CD4-positive, alpha-beta T cell treated with Interleukin-21 for 1 hour (primary cell): Measurements from ENCODE around the gene SORCS2.

Experiments used
- DNase-seq: peaks from one replicate; pipeline ENCODE4 v3.0.0-alpha.2; 2020

Gene SORCS2

GRCh38 chr4:7708238-7708637, 515.9 kb downstream of the SORCS2 start:
- DNase-seq: no peak

DNA sequence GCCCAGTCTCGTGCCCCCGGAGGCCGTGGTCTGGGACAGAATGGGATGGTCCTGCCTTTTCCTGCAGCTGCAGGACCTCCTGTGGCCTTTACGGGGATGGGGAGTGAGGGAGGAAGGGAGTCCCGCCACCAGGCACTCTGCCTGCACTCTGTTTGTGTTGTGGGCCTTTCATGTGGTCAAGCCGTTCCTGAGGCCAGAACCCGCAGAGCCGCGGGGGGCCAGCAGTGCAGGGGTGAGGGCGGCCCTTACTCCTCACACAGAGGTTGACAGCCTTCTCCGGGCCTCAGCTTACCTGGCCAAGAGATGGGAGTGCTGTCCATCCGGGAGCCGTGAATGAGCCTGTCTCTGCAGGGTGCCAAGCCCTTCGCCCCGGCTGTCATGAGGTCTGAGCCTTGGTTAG, 516.6 kb downstream of the SORCS2 start:
- no peak for DNase-seq

DNA sequence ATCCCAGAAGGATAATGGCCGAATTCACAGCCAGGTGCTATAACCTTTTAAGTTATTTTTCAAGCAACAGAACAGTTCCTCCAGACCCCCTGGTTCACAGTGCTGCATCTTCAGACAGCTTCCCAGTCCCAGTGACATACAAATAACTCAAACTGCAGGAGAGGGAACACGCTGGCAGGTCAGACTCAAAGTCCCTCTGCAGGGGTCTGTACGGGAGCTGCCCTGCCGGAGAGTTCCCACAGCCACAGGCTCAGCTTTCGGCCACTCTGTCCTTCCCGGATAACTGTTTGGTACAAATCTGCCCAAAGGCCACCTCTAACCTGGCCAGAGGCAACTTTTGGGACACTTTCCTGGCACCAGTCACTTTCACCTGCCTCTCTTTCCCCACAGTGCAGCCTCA, 517.1 kb downstream of the SORCS2 start:
- DNase-seq: no peak

GRCh38 chr4:7710126-7710525, 517.8 kb downstream of the SORCS2 start:
- no peak for DNase-seq

DNA sequence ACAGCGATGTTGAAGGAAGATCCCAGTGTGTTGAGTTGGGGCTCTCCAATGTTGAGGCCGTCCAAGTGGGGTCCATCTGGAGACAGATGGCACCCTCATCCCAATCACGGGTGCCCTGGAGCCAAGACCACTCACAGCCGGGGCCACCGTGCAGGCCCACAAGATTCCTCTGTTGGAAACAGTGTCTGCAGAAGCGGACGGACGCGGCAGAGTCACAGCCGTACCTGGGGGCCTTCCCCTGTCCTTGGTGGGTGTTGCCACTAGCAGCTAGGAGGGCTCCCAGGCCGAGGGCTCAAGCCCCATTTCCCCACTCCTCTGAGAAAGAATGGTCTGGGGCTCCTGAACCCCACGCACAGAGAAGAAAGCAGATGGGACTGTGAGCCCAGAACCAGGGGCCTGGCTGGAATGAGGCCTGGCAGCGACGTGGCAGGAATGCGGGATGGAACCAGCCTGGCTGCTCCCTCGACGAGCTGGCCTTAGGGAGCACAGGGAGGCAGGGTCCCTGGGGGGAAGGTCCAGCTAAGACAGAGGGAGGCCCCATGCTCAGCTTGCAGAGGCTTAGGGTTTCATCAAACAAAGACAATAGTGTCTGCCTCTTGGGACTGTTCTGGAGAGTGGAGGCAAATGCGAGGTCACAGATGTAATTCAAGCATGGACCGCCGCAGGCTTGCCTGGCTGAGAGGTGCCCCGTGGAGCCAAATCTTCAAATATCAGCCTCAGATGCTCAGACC, 518.4 kb downstream of the SORCS2 start:
- DNase-seq: no peak

DNA sequence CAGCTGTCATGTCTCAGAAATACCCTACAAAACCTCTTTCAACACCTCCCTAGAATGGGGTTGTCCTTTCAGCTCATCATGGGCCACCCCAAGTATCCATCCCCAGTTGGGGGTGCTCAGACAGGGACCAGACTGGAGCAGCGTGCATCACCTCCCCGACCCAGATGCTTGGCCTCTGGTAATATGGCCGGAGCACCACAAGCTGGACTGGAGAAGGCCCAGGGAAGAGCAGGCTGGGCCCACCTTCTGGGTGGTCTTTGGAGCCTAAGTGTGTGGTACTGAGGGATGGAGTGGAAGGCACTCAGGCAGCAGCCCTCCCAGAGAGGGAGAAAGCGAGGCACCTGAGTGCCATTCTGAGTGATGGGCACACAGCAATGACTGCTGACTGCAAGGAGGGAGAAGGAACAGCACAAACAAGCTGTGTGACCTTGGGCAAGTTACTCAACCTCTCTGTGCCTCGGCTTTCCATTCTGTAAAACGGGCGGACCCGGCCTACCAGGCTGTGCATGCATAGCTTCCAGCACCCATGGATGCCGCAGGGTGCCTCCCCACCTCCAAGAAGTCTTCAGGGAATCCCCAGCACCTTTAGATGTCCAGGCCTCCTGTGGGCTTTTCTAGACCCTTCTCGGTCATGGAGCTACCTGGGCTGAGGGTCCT, 519.1 kb downstream of the SORCS2 start:
- no peak for DNase-seq

DNA sequence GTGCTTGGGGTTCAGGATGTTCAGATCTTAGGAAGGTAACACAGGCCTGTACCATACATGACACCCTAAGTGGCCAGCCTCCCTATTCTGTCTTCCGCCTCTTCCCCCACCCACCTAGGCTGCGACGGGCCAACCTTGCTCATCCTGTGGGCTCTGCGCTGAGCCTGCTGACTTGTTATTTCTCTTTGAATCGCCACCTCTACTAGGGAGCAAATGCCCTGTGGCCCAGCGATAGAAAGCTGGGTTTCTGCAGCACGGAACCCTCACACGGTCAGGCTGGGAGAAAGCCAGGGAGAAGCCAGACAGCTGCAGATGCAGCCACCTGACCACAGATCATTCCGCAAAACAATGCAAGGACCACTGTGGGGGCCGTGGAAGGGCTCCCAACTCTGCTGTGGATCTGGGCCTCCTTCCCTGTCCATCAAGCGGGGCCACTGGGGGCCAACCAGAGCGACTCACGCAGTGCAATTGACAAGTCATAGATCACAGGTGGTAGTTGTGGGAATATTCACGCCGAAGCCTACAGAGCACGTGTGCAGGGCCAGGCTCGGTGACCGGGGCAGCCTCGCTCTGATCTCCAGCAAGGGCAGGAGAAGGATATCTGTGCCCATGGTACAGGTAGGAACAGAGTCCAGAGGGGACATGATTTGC, 519.8 kb downstream of the SORCS2 start:
- DNase-seq: no peak

DNA sequence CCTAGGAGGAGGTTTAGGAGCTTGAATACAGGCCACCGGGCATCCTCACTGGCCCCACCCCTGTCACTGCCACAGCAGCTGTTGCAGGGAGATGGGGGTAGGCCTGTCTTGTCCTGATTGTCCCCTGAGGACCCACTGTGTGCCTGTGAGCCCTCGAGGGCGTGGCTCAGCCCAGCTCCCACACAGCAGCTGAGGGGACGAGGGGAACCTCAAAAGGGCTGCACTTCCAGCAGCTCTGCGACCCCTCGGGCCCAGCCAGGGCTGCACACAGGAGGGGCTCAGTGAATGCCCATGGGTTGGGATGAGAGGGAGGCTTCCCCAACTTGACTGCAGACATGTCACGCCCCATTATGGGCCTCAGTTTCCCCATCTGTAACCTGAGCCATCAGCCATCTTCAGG, 521.4 kb downstream of the SORCS2 start:
- no peak for DNase-seq

GRCh38 chr4:7714176-7714575, 521.8 kb downstream of the SORCS2 start:
- DNase-seq: no peak

DNA sequence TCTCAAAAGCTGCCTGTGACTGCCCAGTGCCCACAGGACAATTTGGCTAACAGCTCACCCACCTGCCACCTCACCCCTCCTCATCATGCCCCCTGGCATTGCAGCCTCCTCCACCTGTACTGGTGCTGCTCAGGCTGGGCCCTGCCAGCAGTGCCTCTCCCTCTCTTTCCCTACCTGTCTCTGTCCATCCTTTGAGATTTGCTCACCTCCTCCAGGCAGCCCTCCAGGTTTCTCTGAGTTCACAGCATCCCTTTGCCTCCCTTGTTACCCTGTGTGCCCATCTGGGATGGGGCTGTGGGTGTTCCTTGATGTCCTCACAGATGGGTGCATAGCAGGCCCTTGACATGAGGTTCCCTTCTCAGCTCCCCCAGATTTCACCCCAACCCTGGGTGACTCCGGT, 522.4 kb downstream of the SORCS2 start:
- DNase-seq: no peak

GRCh38 chr4:7715271-7716009, 523.1 kb downstream of the SORCS2 start:
- no peak for DNase-seq

DNA sequence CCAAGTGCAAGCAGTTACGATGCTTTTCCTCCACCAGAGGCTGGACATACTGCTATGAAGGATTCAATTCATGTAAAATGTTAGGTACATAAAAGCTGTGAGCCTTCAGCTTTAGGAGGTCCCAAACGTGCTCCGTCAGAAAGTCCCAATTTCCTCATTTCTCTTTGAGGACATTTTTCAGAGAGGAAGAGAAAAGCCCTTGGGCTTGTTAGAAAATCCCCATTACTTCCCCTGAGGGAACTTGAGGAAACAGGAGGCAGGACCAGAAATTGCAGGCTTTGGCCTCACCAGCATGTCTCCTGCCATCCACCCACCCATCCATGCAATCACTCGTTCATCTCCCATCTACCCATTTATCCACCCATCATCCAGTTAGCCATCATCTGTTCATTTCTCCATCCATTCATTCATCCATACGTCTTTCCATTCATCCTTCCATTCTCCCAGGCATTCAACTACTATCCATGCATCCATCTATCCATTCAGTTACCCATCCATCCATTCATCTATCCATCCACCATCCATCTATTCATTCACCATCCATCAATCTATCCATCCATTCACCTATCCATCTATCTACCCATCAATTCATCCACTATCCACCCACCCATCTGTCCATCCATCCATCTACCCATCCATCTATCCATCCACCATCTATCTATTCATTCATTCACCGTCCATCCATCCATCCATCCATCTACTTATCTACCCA, 523.8 kb downstream of the SORCS2 start:
- DNase-seq: no peak

DNA sequence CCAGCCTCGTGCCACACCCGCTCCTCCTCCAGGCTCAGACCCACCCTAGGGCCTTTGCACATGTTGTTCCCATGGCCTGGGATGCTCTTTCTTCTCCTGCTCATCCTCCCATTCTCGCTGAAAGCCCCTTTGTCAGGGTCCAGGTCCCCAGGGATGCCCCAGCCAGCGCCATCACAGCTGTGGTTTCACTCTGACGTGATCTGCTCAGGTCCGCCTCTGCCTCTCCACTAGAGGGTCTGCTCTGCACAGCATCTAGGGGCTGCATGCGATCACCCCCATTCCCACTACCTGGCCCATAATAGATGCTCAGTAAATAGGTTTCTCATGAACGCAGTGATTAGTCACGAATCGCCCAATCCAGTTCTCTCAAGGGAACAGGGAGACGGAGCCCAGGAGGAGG, 524.8 kb downstream of the SORCS2 start:
- DNase-seq: no peak

GRCh38 chr4:7717946-7718490, 525.7 kb downstream of the SORCS2 start:
- DNase-seq: no peak

DNA sequence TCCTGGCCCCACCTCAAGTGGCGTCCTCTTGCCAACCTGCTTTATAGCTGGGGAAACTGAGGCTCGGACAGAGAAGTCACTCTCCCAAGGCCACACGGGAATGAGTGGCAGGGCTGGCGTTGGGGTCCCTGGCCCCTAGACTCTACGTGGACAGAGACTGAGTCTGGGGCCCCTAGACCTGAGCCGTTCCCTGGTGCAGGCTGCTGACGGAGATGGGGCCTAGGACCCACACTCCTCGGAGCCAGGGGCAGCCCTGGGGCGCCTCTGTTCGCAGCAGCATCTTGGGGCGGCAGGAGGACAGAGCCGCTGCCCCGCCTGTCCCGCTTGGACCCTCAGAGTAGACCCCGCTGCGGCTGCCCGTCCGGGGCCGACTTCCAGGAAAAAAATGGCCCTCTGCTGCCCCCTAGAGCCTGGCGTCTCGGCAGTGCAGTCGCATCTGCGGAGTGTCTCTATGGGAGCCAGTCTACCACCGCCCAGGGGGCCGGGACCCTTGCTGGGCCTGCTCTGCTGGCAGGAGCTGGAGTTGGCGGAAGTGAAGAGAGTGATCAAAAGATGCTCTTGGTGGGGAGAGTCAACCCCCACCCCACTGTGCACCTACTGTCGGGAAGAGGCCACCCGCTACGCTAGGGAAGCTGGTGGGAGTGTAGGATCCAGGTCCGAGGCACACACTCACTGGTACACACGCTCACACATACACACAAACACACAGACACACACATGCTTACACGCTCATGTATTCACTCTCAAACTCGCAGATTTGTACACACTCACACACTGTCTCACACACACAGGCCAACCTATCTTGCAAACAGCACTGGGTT, 527.2 kb downstream of the SORCS2 start:
- DNase-seq: peak; percentile 51

DNA sequence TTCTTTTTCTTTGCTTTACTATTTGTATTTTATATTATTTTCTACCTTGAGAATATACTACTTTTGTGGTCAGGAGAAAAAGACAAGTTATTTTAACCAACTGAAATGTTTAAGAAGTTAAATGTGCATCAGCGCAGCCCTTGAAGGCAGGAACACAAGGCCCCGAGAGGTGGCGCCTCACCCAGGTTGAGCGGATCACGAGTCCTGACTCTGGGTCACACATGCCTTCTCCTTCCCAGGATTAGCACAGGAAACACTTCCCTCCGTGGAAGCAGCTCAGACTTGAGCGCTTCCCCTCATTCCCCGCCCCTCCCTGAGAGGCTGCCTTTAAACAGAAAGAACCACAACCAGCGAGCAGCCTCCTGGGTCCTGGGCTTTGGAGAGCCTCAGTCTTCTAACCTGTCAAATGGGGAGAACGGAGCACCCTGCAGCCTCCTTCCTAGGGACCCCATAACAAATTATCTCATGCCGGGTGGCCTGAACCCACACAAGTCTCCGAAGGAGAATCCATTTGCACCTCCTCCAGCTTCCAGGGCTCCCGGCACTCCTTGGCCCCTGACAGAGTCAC, 529.7 kb downstream of the SORCS2 start:
- no peak for DNase-seq

DNA sequence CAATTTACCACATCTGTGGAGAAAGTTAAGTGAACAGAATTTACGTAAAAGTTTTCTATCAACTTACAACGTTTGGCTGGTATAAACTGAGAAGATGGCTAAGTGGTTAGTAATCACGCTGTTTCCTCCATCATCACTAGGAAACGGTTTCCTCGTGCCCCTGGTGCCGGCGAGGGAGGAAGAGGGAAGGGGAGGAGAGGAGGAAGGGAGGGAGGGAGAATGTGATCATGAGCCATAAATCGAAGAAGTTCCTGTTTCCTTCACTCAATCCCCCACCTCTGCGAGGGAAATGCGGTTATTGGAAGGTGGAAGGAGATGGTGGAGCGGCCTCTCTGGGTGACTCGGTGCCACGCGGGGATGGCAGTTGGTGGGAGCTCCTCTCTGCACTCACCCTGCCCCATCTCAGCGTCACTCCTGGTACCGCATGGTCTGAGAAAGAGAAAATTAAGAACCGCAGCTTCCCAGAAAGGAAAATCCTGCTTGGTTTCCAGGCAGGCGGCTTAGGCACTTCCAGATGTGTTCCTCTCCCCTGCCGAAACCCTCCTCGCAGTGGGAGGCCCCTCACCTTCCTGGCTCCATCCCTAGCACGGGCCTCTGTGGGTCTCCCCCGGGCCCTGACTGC, 530.5 kb downstream of the SORCS2 start:
- DNase-seq: no peak

DNA sequence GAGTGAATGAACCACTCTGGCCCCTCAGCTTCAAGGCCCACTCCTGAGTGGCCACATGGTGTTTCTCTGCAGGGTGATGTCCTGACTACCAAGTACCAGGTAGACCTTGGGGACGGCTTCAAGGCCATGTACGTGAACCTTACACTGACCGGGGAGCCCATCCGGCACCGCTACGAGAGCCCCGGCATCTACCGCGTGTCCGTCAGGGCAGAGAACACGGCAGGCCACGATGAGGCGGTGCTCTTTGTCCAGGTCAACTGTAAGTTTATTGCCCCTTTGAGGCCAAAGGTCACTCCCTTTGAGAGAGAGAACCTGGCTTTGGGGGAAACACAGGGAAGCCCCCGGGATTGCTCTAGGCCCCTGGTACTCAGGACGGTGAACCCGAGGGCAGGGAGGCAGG, 531.3 kb downstream of the SORCS2 start:
- DNase-seq: no peak

DNA sequence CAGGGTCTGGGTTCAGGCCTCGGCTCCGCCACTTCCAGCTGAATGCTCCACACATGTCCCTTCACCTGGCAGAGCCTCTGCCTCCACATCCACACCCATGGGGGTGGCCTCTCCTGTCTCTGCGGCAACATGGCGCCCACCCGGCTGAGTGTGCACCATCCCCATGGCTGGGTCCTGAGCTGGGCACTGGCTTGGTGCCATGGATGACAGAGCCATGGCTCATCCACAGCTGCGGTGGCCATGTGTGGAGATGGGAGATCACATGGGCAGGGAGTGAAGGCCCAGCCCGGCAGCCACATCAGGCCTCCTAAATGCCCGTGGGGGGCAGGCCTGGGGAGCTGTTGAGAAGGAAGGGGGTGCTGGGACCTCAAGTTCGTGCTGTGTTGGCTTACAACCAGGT, 533.6 kb downstream of the SORCS2 start:
- no peak for DNase-seq

DNA sequence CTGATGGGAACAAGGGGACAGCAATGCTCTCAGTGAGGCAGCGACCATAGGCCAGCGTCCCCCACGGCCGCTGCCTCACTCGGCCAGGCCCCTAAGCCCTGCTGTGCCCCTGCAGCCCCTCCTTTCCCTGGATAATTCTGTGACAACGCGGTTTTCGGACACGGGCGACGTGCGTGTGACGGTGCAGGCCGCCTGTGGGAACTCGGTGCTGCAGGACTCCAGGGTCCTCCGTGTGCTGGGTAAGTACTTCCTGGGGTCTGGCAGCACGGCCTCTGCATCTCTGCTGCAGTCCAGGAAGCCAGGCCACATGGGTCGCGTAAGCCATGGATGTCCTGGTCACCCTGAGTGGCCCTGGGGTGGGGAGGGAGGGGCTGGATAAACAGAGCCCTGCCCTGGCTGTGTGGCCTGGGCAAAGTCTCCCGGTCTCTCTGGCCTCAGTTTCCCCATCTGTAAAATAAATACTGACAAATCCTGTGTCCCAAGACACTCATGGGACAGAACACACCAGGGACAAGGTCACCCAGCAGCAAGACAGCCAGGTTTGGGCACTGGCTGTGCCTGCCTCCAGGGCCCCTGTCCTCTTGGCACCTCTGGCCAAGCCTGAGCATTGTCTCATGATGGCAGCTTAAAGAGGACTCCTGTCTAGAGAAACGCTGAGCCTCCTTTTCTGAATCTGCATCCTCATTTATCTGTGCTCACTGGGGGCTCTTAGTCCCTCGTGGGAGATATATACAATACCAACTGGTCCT, 534.5 kb downstream of the SORCS2 start:
- no peak for DNase-seq
